K562 (cell line): ENCODE measurements around the gene MOXD1.

Experiments
- CHD2 ChIP-seq: IDR thresholded peaks from 2 replicates; pipeline ENCODE4 v1.6.1; 2011; ENCODE audit warnings: low read depth, low read length
- CTCF ChIP-seq, 3 experiments: IDR thresholded peaks in 2 of 3; conservative IDR thresholded peaks in 1 of 3; 2 replicates each; pipeline ENCODE4 v1.5.1; 2011 to 2012; ENCODE audit warnings: low read length in 3 of 3, mild to moderate bottlenecking in 3 of 3, control low read depth in 2 of 3, improper control_type of control experiment in 1 of 3, inconsistent platforms in 1 of 3, low read depth in 1 of 3, mixed read lengths in 1 of 3, moderate library complexity in 1 of 3; ENCODE audit not compliant: insufficient read depth in 2 of 3
- MAFF ChIP-seq: IDR thresholded peaks from 2 replicates; pipeline ENCODE4 v1.6.1; 2012; ENCODE audit warnings: low read length, improper control_type of control experiment
- NRF1 ChIP-seq, 2 experiments: fragments of 450-650 bp; IDR thresholded peaks in 1 of 2; conservative IDR thresholded peaks in 1 of 2; 2 replicates each; pipeline ENCODE4 v1.6.1; 2014; ENCODE audit warnings: mild to moderate bottlenecking in 2 of 2
- PCBP2 ChIP-seq: fragments of 200-400 bp; formaldehyde crosslinking; IDR thresholded peaks from 2 replicates; pipeline ENCODE4 v1.6.1; 2018; ENCODE audit warnings: low read length, low read depth, mild to moderate bottlenecking, moderate library complexity; ENCODE audit not compliant: poor library complexity, severe bottlenecking
- POLR2A ChIP-seq: fragments of 450-650 bp; conservative IDR thresholded peaks from 2 replicates; pipeline ENCODE4 v1.6.1; 2016
- SMARCA5 ChIP-seq: fragments of 450-650 bp; IDR thresholded peaks from 2 replicates; pipeline ENCODE4 v1.6.1; 2016
- SPI1 ChIP-seq: IDR thresholded peaks from 2 replicates; pipeline ENCODE4 v1.6.1; 2011; ENCODE audit warnings: low read depth, low read length, control low read depth, borderline replicate concordance
- SRSF7 ChIP-seq: fragments of 200-400 bp; formaldehyde crosslinking; optimal IDR thresholded peaks from 2 replicates; pipeline ENCODE3; 2017; ENCODE audit warnings: mild to moderate bottlenecking, low read depth, low read length
- UBTF ChIP-seq, 2 experiments: IDR thresholded peaks; 2 replicates each; pipeline ENCODE4 v1.6.1; 2012; ENCODE audit warnings: improper control_type of control experiment in 2 of 2, low read depth in 2 of 2, low read length in 2 of 2, borderline replicate concordance in 1 of 2
- ZHX1 ChIP-seq: fragments of 150-350 bp; conservative IDR thresholded peaks from 2 replicates; pipeline ENCODE4 v1.6.1; 2014; ENCODE audit warnings: low read length
- ZNF239 ChIP-seq: fragments of 250-450 bp; sonication (Bioruptor Pico); IDR thresholded peaks from 2 replicates; pipeline ENCODE4 v1.4.0; 2020; ENCODE audit warnings: mild to moderate bottlenecking
- ZNF263 ChIP-seq: sonication (generic); formaldehyde crosslinking; IDR thresholded peaks from 2 replicates; pipeline ENCODE4 v1.8.0; 2022; ENCODE audit warnings: mild to moderate bottlenecking, missing genetic modification reagents, borderline replicate concordance
- ZNF384 ChIP-seq: IDR thresholded peaks from 2 replicates; pipeline ENCODE4 v1.6.1; 2012; ENCODE audit warnings: low read depth, low read length, improper control_type of control experiment

GRCh38 chr6:132412656-132413498 is 11.6 kb upstream of the MOXD1 start:
- no peak for TF ChIP-seq CTCF (IDR thresholded peaks at IDR 0.05 in 2 of 3, conservative IDR thresholded peaks at IDR 0.05 in 1 of 3; ENCODE audit: insufficient read depth in 2 of 3, low read depth in 1 of 3, low read length in 3 of 3)
- TF ChIP-seq SRSF7: no peak
- no peak for TF ChIP-seq NRF1 (conservative IDR thresholded peaks at IDR 0.05 in 1 of 2, IDR thresholded peaks at IDR 0.05 in 1 of 2)
- TF ChIP-seq ZHX1: no peak
- TF ChIP-seq UBTF (IDR thresholded peaks at IDR 0.05; ENCODE audit: borderline replicate concordance in 1 of 2, low read depth in 2 of 2, low read length in 2 of 2): no peak
- TF ChIP-seq CHD2: no peak
- TF ChIP-seq PCBP2: no peak
- TF ChIP-seq MAFF: peak; percentile 35; the same call in 1 of the 2 replicates
- no peak for TF ChIP-seq ZNF263
- no peak for TF ChIP-seq ZNF384
- no peak for TF ChIP-seq POLR2A
- no peak for TF ChIP-seq ZNF239 (CRISPR knock-in tag)
- no peak for TF ChIP-seq SMARCA5
- TF ChIP-seq SPI1: no peak
